ENCODE results near the gene EMC9.
A peak's percentile ranks its signal among the peaks of the same experiment; 100 is the strongest.

The EMC9 gene, protein sequence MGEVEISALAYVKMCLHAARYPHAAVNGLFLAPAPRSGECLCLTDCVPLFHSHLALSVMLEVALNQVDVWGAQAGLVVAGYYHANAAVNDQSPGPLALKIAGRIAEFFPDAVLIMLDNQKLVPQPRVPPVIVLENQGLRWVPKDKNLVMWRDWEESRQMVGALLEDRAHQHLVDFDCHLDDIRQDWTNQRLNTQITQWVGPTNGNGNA

DNA sequence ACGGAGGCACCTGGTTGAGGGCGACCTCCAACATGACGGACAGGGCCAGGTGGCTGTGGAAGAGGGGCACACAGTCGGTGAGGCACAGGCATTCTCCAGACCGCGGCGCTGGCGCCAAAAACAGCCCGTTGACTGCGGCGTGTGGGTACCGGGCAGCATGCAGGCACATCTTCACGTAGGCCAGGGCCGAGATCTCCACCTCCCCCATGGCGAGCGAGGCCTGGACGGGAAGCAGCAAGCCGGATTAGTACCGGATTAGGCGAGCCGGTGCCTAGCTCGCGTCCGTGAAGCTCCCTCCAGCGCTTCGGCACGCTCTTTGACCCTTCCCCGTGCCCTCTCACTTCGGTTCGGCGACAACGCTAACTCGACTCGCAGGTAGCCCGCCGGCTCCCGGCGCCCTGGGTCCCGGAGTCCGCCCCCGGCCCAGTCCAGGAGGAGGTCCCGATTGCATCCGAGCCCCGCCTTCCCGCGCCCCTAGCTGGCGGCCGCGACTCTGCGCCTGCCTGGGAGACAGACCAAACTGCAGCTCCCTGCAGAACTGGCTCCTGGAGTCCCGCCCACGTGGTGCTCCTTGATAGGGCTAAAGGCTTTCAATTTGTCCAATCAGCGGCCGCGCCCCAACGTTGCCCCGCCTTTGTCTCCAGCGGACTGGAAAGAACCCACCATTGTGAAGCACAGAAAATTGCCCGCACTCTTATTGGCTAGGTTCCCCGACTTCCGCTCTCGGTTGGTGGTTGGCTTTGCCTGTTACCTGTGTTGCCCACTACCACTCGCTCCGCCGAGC lies at the start of gene EMC9:
Gene EMC9 (minus strand): TSS at position 495 of the 784 bp plus-strand sequence. CDS start 287 bp downstream, at position 208.
- FAIRE-seq: no peak
- TF ChIP-seq, protein P1, sequence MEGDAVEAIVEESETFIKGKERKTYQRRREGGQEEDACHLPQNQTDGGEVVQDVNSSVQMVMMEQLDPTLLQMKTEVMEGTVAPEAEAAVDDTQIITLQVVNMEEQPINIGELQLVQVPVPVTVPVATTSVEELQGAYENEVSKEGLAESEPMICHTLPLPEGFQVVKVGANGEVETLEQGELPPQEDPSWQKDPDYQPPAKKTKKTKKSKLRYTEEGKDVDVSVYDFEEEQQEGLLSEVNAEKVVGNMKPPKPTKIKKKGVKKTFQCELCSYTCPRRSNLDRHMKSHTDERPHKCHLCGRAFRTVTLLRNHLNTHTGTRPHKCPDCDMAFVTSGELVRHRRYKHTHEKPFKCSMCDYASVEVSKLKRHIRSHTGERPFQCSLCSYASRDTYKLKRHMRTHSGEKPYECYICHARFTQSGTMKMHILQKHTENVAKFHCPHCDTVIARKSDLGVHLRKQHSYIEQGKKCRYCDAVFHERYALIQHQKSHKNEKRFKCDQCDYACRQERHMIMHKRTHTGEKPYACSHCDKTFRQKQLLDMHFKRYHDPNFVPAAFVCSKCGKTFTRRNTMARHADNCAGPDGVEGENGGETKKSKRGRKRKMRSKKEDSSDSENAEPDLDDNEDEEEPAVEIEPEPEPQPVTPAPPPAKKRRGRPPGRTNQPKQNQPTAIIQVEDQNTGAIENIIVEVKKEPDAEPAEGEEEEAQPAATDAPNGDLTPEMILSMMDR (IDR thresholded peaks at IDR 0.05; ENCODE audit: insufficient read depth, missing control alignments): no peak

DNA sequence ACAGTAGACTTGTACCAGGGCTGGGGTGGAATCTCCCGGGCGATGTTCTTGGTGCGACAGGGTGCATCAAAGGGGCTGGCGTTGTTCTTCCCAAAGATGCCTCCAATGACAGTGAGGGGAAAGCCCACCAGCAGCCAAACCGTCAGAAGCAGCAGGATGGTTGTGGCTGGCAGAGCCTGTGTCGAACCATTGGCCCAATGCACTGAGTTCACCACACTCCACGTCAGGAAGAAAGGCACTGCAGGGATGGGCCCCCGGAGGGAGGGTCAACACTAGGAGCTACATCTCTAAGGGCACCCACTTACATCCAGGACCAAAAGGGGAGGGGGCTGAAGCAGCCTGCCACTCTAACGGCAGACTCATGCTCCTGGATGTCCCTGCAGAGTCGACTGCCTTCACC lies 49.0 kb upstream of the EMC9 start:
- no peak for DNase-seq (ENCODE audit: insufficient read length, low spot score)
- FAIRE-seq: no peak
- TF ChIP-seq, protein P1 (IDR thresholded peaks at IDR 0.05; ENCODE audit: insufficient read depth, missing control alignments): no peak

More for the DNA sequence above, at the start of gene EMC9:
- DNase-seq (ENCODE audit: insufficient read length, low spot score): peak; percentile 93

DNA sequence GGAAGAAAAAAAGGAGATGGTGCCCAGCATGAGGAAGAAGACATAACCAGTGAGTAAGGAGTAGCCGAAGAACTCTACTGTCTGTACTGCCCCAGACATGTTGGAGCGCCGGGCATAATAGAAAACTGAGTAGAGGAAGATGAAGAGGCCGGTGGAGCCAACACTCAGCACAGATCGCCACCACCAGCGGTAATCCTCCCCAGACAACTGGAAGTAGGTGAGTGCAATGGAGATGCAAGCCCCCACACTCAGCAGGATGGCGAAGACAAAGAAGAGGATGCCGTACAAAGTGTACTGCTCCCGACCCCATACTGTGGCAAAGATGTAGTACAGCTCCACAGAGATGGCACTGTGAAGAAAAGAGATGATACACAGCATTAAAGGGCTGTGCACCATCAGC lies 48.1 kb upstream of the EMC9 start:
- TF ChIP-seq, protein P1 (IDR thresholded peaks at IDR 0.05; ENCODE audit: insufficient read depth, missing control alignments): no peak
- FAIRE-seq: no peak
- DNase-seq (ENCODE audit: insufficient read length, low spot score): no peak

DNA sequence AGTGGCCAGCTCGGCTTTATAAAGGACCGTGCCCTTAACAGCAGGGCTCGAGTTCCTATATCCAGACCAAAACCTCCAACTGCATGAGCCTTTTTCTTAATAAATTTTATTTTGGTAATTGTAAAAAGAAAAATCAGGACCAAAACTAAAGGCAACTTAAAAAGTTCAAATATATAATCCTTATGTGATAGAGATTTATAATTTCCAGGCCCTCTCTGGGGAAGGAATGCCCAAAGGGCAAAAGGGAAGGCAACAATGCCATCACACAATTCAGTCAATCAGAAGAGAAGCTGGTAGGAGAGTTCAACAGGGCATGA lies 47.6 kb upstream of the EMC9 start:
- FAIRE-seq (no peak), DNase-seq (ENCODE audit: insufficient read length, low spot score) (no peak)
- TF ChIP-seq, protein P1 (IDR thresholded peaks at IDR 0.05; ENCODE audit: insufficient read depth, missing control alignments): no peak

DNA sequence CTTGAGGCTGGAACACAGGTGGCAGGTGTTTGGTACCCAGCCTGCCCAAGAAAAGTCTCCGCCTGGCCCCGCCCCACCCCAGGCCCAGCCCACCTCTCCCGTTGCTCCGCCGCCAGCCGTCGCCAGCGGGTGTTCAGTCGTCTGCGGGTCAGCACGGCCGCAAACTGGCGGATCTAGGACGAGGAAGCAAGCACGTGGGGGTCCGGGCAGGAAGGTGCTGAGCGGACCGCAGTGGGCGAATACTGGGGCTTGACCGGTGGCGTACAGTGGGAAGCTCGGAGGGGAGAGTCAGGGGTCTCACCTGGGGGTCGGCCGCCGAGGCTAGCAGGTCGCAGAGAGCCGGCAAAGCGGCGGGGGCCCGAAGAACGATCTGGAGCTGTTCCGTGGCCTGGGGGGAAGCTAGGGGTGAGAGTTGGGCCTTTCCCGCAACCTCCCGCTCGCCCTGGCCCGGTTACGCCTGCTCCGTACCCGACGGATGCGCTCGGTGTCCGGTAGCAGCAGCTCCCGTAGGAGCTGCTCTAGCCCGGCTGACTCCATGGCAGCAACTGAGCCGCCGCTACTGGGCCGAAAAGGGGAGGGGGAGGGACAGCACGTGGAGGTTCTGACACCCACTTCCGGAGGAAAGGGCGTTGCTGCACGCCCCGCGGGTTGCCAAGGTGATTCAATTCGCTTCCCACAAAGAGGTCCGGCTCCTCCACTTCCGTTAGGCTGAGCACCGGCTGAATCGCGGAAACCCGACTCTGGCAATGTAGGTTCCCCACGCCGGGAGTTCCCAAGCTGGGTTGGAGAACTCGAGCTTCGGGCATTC lies 47.1 kb upstream of the EMC9 start, which contains the start of gene IPO4:
Gene IPO4 (minus strand): TSS at position 566 of the 808 bp plus-strand sequence. CDS start 29 bp downstream, at position 537.
- FAIRE-seq: no peak
- TF ChIP-seq, protein P1 (IDR thresholded peaks at IDR 0.05; ENCODE audit: insufficient read depth, missing control alignments): no peak
- DNase-seq (ENCODE audit: insufficient read length, low spot score): peak; percentile 99

DNA sequence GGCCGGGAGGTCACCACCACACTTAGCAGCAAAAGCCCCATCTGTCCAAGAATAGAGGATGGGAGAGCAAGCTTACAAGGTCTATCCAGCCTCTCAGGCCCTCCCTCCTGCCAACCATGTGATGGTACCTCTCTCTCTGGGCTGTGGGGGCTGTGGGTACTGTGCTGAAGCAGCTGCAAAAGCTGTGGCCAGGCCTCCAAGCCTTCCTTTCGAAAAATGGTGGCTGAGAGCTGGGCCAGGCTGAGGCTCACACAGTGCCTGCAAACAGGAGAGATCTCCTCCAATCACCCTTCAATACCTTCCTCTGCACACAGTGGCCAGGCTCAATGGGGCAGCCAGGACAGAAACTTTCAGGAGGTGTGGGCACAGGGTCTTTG lies 46.1 kb upstream of the EMC9 start:
- TF ChIP-seq, protein P1 (IDR thresholded peaks at IDR 0.05; ENCODE audit: insufficient read depth, missing control alignments): no peak
- DNase-seq (ENCODE audit: insufficient read length, low spot score): no peak
- no peak for FAIRE-seq

Measured in D721Med (cell line).